Panc1 (cell line): ENCODE data around the gene KRTAP9-2. TPM values are rescaled to one million over a fixed set of nuclear protein-coding genes. Genes with fewer than 3 reads are reported as not detected.

Experiments
- total RNA-seq: library from RNA; stranded (reverse); gene quantifications from one replicate; pipeline ENCODE4 v1.2.1, GENCODE V29; 2021; ENCODE audit not compliant: unreplicated experiment

The KRTAP9-2 gene
- total RNA-seq, 1 experiment from 2014 or later: not detected

Other genes with a start within 250 kb of the KRTAP9-2 start
- not detected for gene KRT40, start 242.3 kb upstream of the KRTAP9-2 start, total RNA-seq
- not detected for gene KRTAP3-3, start 232.5 kb upstream of the KRTAP9-2 start, total RNA-seq
- gene KRTAP3-2, start 226.7 kb upstream of the KRTAP9-2 start, total RNA-seq: not detected
- gene KRTAP3-1, start 217.5 kb upstream of the KRTAP9-2 start, total RNA-seq: not detected
- not detected for gene KRTAP1-5, start 199.4 kb upstream of the KRTAP9-2 start, total RNA-seq
- not detected for gene KRTAP1-4, start 196.5 kb upstream of the KRTAP9-2 start, total RNA-seq
- not detected for gene KRTAP1-3, start 191.8 kb upstream of the KRTAP9-2 start, total RNA-seq
- gene KRTAP1-1, start 185.2 kb upstream of the KRTAP9-2 start, total RNA-seq: not detected
- not detected for gene KRTAP2-1, start 179.3 kb upstream of the KRTAP9-2 start, total RNA-seq
- gene KRTAP2-2, start 171.4 kb upstream of the KRTAP9-2 start, total RNA-seq: not detected
- not detected for gene KRTAP2-3, start 166.5 kb upstream of the KRTAP9-2 start, total RNA-seq
- not detected for gene KRTAP2-4, start 160.8 kb upstream of the KRTAP9-2 start, total RNA-seq
- gene KRTAP4-7, start 142.5 kb upstream of the KRTAP9-2 start, total RNA-seq: not detected
- gene KRTAP4-8, start 128.5 kb upstream of the KRTAP9-2 start, total RNA-seq: not detected
- gene KRTAP4-16, start 124.4 kb upstream of the KRTAP9-2 start, total RNA-seq: not detected
- gene KRTAP4-9, start 121.3 kb upstream of the KRTAP9-2 start, total RNA-seq: not detected
- not detected for gene KRTAP4-11, start 108.3 kb upstream of the KRTAP9-2 start, total RNA-seq
- gene KRTAP4-12, start 102.5 kb upstream of the KRTAP9-2 start, total RNA-seq: not detected
- gene KRTAP4-6, start 86.1 kb upstream of the KRTAP9-2 start, total RNA-seq: not detected
- gene KRTAP4-5, start 76.8 kb upstream of the KRTAP9-2 start, total RNA-seq: not detected
- gene KRTAP4-4, start 65.9 kb upstream of the KRTAP9-2 start, total RNA-seq: not detected
- not detected for gene KRTAP4-3, start 58.4 kb upstream of the KRTAP9-2 start, total RNA-seq
- not detected for gene KRTAP4-2, start 48.4 kb upstream of the KRTAP9-2 start, total RNA-seq
- gene KRTAP4-1, start 41.7 kb upstream of the KRTAP9-2 start, total RNA-seq: not detected
- not detected for gene KRTAP9-1, start 36.8 kb upstream of the KRTAP9-2 start, total RNA-seq
- gene KRTAP9-3, start 5.8 kb downstream of the KRTAP9-2 start, total RNA-seq: not detected
- not detected for gene KRTAP9-8, start 11.4 kb downstream of the KRTAP9-2 start, total RNA-seq
- not detected for gene KRTAP9-4, start 23.0 kb downstream of the KRTAP9-2 start, total RNA-seq
- not detected for gene KRTAP9-9, start 28.7 kb downstream of the KRTAP9-2 start, total RNA-seq
- gene KRTAP9-6, start 38.7 kb downstream of the KRTAP9-2 start, total RNA-seq: not detected
- gene KRTAP9-7, start 49.0 kb downstream of the KRTAP9-2 start, total RNA-seq: not detected
- gene KRTAP29-1, start 76.2 kb downstream of the KRTAP9-2 start, total RNA-seq: not detected
- gene KRTAP16-1, start 82.7 kb downstream of the KRTAP9-2 start, total RNA-seq: not detected
- not detected for gene KRTAP17-1, start 89.1 kb downstream of the KRTAP9-2 start, total RNA-seq
- gene KRT33A, start 124.2 kb downstream of the KRTAP9-2 start, total RNA-seq: not detected
- not detected for gene KRT33B, start 143.2 kb downstream of the KRTAP9-2 start, total RNA-seq
- gene KRT34, start 155.7 kb downstream of the KRTAP9-2 start, total RNA-seq: not detected
- gene KRT31, start 171.0 kb downstream of the KRTAP9-2 start, total RNA-seq: not detected
- not detected for gene KRT37, start 197.9 kb downstream of the KRTAP9-2 start, total RNA-seq
- gene KRT38, start 214.3 kb downstream of the KRTAP9-2 start, total RNA-seq: not detected
- 0.72 TPM for gene KRT32, start 240.7 kb downstream of the KRTAP9-2 start, total RNA-seq